ENCODE results near the gene APC.

DNA sequence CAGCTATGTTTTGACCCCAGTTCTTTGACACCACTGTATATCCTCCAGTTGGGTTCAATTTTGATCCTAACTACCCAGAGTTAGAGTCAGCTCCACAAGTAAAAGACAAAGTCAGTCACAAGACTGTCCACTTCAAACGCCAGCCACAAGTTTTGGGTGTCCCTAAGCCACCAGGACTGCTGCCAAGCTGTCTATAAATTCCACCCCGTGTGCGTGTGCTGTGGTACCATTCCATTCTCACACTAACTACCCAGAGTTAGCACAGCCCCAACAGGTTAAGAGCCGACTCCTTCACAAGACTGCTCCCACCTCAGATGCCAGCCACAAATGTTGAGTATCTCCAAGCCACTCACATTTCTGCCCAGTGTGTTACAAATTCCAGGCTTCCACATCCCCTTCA is 56.7 kb downstream of the APC start:
- no peak for TF ChIP-seq CTCF (conservative IDR thresholded peaks at IDR 0.05)
- no peak for TF ChIP-seq ZFX (IDR thresholded peaks at IDR 0.05)
